PC-9 (cell line): ENCODE measurements around the gene BRD3OS. TPM values are rescaled to one million over a fixed set of nuclear protein-coding genes. Genes with fewer than 3 reads are reported as not detected.

Experiments
- BruUV-seq: library from RNA; stranded (reverse); fragments of 400-500 nt; replicated peaks from 2 replicates; lab custom pipeline; 2021; lab: Mats Ljungman, UMichigan
- CTCF ChIA-PET: fragments of 300-600 bp; sonication (Branson Sonifier 250); formaldehyde crosslinking; loops from one replicate; lab custom pipeline; 2022; ENCODE audit warnings: antibody characterized with exemption; lab: Charles Lee
- POLR2A ChIA-PET: fragments of 300-600 bp; sonication (Branson Sonifier 250); formaldehyde crosslinking; loops from one replicate; lab custom pipeline; 2022; ENCODE audit warnings: antibody characterized with exemption; ENCODE audit not compliant: unreplicated experiment; lab: Charles Lee
- DNase-seq, 2 experiments: peaks; one replicate each; pipeline versions ENCODE4 v3.0.0 to v3.0.0-alpha.2; 2015 to 2022; ENCODE audit warnings: mixed read lengths in 1 of 2
- H2AFZ ChIP-seq: fragments of 200-600 bp; sonication (generic); 2 replicates; pipeline ENCODE4 v1.8.1; 2017; ENCODE audit warnings: antibody characterized with exemption
- H3F3A ChIP-seq: fragments of 200-600 bp; sonication (generic); 2 replicates; pipeline ENCODE4 v1.8.1; 2017; ENCODE audit warnings: antibody characterized with exemption, mild to moderate bottlenecking, low read depth; ENCODE audit not compliant: insufficient read depth
- H3K27ac ChIP-seq: fragments of 200-600 bp; sonication (generic); 2 replicates; pipeline ENCODE4 v1.6.1; 2016; ENCODE audit warnings: mixed run types
- H3K27me3 ChIP-seq: fragments of 200-600 bp; sonication (generic); 2 replicates; pipeline ENCODE4 v1.6.1; 2016; ENCODE audit warnings: low read depth, mixed run types; ENCODE audit not compliant: insufficient read depth
- H3K36me3 ChIP-seq: fragments of 200-600 bp; sonication (generic); 2 replicates; pipeline ENCODE4 v1.6.1; 2016; ENCODE audit warnings: low read depth, mixed run types
- H3K4me1 ChIP-seq: fragments of 200-600 bp; sonication (generic); replicated peaks from 2 replicates; pipeline ENCODE4 v1.6.1; 2016; ENCODE audit warnings: mixed run types; ENCODE audit not compliant: insufficient read depth
- H3K4me2 ChIP-seq: fragments of 200-600 bp; sonication (generic); 2 replicates; pipeline ENCODE4 v1.6.1; 2017; ENCODE audit warnings: mixed run types
- H3K4me3 ChIP-seq: fragments of 200-600 bp; sonication (generic); 2 replicates; pipeline ENCODE4 v1.6.1; 2016; ENCODE audit warnings: mixed run types
- H3K79me2 ChIP-seq: fragments of 200-600 bp; sonication (generic); 2 replicates; pipeline ENCODE4 v1.6.1; 2017; ENCODE audit warnings: low read depth, mixed run types
- H3K9me2 ChIP-seq: fragments of 200-600 bp; sonication (generic); 2 replicates; pipeline ENCODE4 v1.8.1; 2017; ENCODE audit warnings: mild to moderate bottlenecking; ENCODE audit not compliant: insufficient read depth
- H3K9me3 ChIP-seq: fragments of 200-600 bp; sonication (generic); 2 replicates; pipeline ENCODE4 v1.8.1; 2016; ENCODE audit warnings: low read depth; ENCODE audit not compliant: insufficient read depth
- H4K20me1 ChIP-seq: fragments of 200-600 bp; sonication (generic); 2 replicates; pipeline ENCODE4 v1.8.1; 2017; ENCODE audit not compliant: insufficient read depth
- EZH2 ChIP-seq: fragments of 200-600 bp; sonication (generic); IDR thresholded peaks from 2 replicates; pipeline ENCODE4 v1.8.0; 2017; ENCODE audit warnings: antibody characterized with exemption, low read depth
- intact Hi-C: fragments of 100-400 bp; cut with micrococcal nuclease; formaldehyde crosslinking; loops from one replicate; pipeline ENCODE4 v1.10.0; 2022; ENCODE audit not compliant: unreplicated experiment
- total RNA-seq: library from RNA; stranded (reverse); gene quantifications from 2 replicates; pipeline ENCODE4 v1.2.3, GENCODE V29; 2021
- TF ChIP-seq, protein P1 (sequence below): fragments of 200-600 bp; sonication (generic); conservative IDR thresholded peaks from 2 replicates; pipeline ENCODE4 v1.6.1; 2017; ENCODE audit warnings: mixed run types, antibody characterized with exemption, mild to moderate bottlenecking, moderate library complexity

Gene BRD3OS
- total RNA-seq, 1 experiment from 2014 or later: 26.2 TPM

DNA sequence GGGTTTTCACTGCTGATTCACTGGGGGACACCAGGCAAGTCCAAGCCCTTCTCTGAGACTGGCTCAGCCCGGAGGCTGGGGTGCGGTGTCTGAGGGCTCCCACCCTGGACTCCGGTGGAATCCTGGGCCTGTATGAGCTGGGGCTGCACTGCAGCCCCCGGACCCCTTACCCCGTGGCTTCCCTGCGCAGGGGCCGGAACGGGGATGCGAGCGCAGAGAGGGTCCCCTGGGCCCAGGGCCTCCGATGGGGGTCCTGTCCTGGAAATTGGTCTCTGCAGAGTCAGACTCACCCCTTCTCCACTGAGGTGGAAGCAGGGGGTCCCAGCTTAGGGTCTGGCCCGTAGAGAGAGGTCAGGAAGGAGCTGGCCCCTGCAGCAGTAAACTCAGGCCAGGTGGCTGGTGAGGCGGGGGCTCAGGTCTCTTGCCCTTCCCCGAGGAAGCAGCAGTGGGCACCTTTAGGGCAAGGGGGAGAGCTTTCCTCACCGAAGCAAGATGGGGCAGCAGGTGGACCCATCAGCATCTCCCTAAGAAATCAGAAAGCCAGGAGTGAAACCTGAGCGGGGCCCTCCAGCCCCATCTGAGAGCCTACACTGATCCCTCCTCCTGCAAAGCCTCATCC lies 31.5 kb upstream of the BRD3OS start:
- H2AFZ ChIP-seq: peak overlapping the region; percentile 91; the same call in 1 of the 2 replicates
- peak overlapping the region; percentile 98 for H3K4me3 ChIP-seq
- TF ChIP-seq, protein P1, sequence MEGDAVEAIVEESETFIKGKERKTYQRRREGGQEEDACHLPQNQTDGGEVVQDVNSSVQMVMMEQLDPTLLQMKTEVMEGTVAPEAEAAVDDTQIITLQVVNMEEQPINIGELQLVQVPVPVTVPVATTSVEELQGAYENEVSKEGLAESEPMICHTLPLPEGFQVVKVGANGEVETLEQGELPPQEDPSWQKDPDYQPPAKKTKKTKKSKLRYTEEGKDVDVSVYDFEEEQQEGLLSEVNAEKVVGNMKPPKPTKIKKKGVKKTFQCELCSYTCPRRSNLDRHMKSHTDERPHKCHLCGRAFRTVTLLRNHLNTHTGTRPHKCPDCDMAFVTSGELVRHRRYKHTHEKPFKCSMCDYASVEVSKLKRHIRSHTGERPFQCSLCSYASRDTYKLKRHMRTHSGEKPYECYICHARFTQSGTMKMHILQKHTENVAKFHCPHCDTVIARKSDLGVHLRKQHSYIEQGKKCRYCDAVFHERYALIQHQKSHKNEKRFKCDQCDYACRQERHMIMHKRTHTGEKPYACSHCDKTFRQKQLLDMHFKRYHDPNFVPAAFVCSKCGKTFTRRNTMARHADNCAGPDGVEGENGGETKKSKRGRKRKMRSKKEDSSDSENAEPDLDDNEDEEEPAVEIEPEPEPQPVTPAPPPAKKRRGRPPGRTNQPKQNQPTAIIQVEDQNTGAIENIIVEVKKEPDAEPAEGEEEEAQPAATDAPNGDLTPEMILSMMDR: no peak
- no peak for TF ChIP-seq EZH2
- H3K27ac ChIP-seq: no peak overlapping the region
- CTCF ChIA-PET: interaction anchor here (0.6 to 3.0 kb wide), 13 partner anchors 31 to 471 kb away, joined by 3 to 27 read pairs (median 4); partner anchors contain the start of genes BRD3OS and WDR5
- no peaks in the 10 kb centered on the region for H3K9me2 ChIP-seq
- POLR2A ChIA-PET: interaction anchor here (0.6 kb wide), 1 partner anchor 212 kb away, joined by 4 read pairs; no protein-coding TSS in a partner anchor
- peaks cover 24% of the 10 kb centered on the region for H3K79me2 ChIP-seq
- no TSS peak for BruUV-seq
- H3K36me3 ChIP-seq: no peaks in the 10 kb centered on the region
- intact Hi-C loops: loop anchor here (1.0 to 2.0 kb wide), 8 partner anchors 31 to 266 kb away; partner anchors contain the start of gene BRD3OS
- peak overlapping the region; percentile 97 for H3K4me2 ChIP-seq
- peaks cover 18% of the 10 kb centered on the region for H4K20me1 ChIP-seq
- H3K4me1 ChIP-seq: peaks cover 17% of the 10 kb centered on the region
- no peaks in the 10 kb centered on the region for H3K27me3 ChIP-seq
- H3K9me3 ChIP-seq: no peaks in the 10 kb centered on the region
- no peak for DNase-seq
- no peaks in the 10 kb centered on the region; the same call in 1 of the 2 replicates for H3F3A ChIP-seq

GRCh38 chr9:133994353-133995011 lies 30.8 kb upstream of the BRD3OS start:
- Histone ChIP-seq H3F3A (no peaks in the 10 kb centered on the region; the same call in 1 of the 2 replicates), H3K9me3 (no peaks in the 10 kb centered on the region), H3K4me1 (peaks cover 17% of the 10 kb centered on the region), H3K79me2 (peaks cover 17% of the 10 kb centered on the region), H3K4me3 (no peak overlapping the region), H3K27me3 (no peaks in the 10 kb centered on the region), H2AFZ (no peak overlapping the region), H3K4me2 (no peak overlapping the region), H3K27ac (no peak overlapping the region), H4K20me1 (peaks cover 16% of the 10 kb centered on the region), H3K9me2 (no peaks in the 10 kb centered on the region), H3K36me3 (no peaks in the 10 kb centered on the region)
- no TSS peak for BruUV-seq
- peak in 1 of 2 experiments; percentile 85 for DNase-seq
- ChIA-PET CTCF (interaction anchor here (0.6 to 3.0 kb wide), 9 partner anchors 20 to 279 kb away, joined by 3 to 27 read pairs (median 4); partner anchors contain the start of gene BRD3OS), POLR2A (interaction anchor here (0.6 kb wide), 1 partner anchor 454 kb away, joined by 3 read pairs; no protein-coding TSS in a partner anchor)
- no peak for TF ChIP-seq EZH2
- TF ChIP-seq, protein P1: peak; percentile 97
- intact Hi-C loops: loop anchor here (1.0 to 2.0 kb wide), 5 partner anchors 72 to 267 kb away; no protein-coding TSS in a partner anchor
